OCI-LY1 (cell line): ENCODE data around the gene FBXL19.

Source experiments
- H2AFZ ChIP-seq: fragments of 200-600 bp; sonication (generic), shearing (Covaris generic); 2 replicates; pipeline ENCODE4 v1.6.0; 2014; ENCODE audit warnings: antibody characterized with exemption, mild to moderate bottlenecking, low read length
- H3F3A ChIP-seq: fragments of 200-600 bp; sonication (generic), shearing (Covaris generic); 2 replicates; pipeline ENCODE4 v1.6.0; 2014; ENCODE audit warnings: mild to moderate bottlenecking, antibody characterized with exemption, low read length, moderate library complexity; ENCODE audit not compliant: insufficient read depth
- H3K27ac ChIP-seq: fragments of 200-600 bp; sonication (generic); 2 replicates; pipeline ENCODE4 v1.5.1; 2014; ENCODE audit warnings: low read length, mixed run types, mild to moderate bottlenecking, low read depth; ENCODE audit not compliant: poor library complexity, severe bottlenecking
- H3K27me3 ChIP-seq: fragments of 200-600 bp; sonication (generic); 2 replicates; pipeline ENCODE4 v1.6.0; 2014; ENCODE audit warnings: antibody characterized with exemption, mild to moderate bottlenecking, low read length, moderate library complexity; ENCODE audit not compliant: insufficient read depth
- H3K36me3 ChIP-seq: fragments of 200-600 bp; sonication (generic); 2 replicates; pipeline ENCODE4 v1.6.1; 2014; ENCODE audit warnings: mild to moderate bottlenecking, antibody characterized with exemption, low read length, moderate library complexity, mixed read lengths; ENCODE audit not compliant: insufficient read depth
- H3K4me1 ChIP-seq: fragments of 200-600 bp; sonication (generic); 2 replicates; pipeline ENCODE4 v1.5.1; 2014; ENCODE audit warnings: mild to moderate bottlenecking, low read length, moderate library complexity; ENCODE audit not compliant: insufficient read depth, severe bottlenecking
- H3K4me2 ChIP-seq: fragments of 200-600 bp; sonication (generic), shearing (Covaris generic); 2 replicates; pipeline ENCODE4 v1.6.1; 2014; ENCODE audit warnings: low read length
- H3K4me3 ChIP-seq: fragments of 200-600 bp; sonication (generic); 2 replicates; pipeline ENCODE4 v1.5.1; 2014; ENCODE audit warnings: low read length, low read depth, mild to moderate bottlenecking, mixed read lengths; ENCODE audit not compliant: poor library complexity, severe bottlenecking
- H3K79me2 ChIP-seq: fragments of 200-600 bp; shearing (Covaris generic); 2 replicates; pipeline ENCODE4 v1.6.1; 2016; ENCODE audit warnings: mixed run types, low read length, mixed read lengths; ENCODE audit not compliant: insufficient read depth
- H3K9ac ChIP-seq: fragments of 200-600 bp; sonication (generic), shearing (Covaris generic); 2 replicates; pipeline ENCODE4 v1.6.1; 2014; ENCODE audit warnings: mild to moderate bottlenecking, low read length, mixed read lengths
- H3K9me2 ChIP-seq: fragments of 200-600 bp; sonication (generic), shearing (Covaris generic); 2 replicates; pipeline ENCODE4 v1.6.1; 2014; ENCODE audit warnings: low read depth, mild to moderate bottlenecking, low read length, mixed read lengths
- H3K9me3 ChIP-seq: fragments of 200-600 bp; shearing (Covaris generic); 2 replicates; pipeline ENCODE4 v1.6.1; 2014; ENCODE audit warnings: low read length, mixed read lengths
- H4K20me1 ChIP-seq: fragments of 200-600 bp; sonication (generic), shearing (Covaris generic); 2 replicates; pipeline ENCODE4 v1.6.0; 2016; ENCODE audit warnings: mild to moderate bottlenecking, low read length; ENCODE audit not compliant: insufficient read depth
- EZH2 ChIP-seq: fragments of 200-600 bp; sonication (generic), shearing (Covaris generic); IDR thresholded peaks from 2 replicates; pipeline ENCODE4 v1.8.0; 2017; ENCODE audit warnings: borderline replicate concordance, mixed run types, mild to moderate bottlenecking, antibody characterized with exemption, low read length, moderate library complexity, mixed read lengths
- TF ChIP-seq, protein P1 (sequence below): fragments of 200-600 bp; sonication (generic), shearing (Covaris generic); IDR thresholded peaks from 2 replicates; pipeline ENCODE4 v1.5.1; 2017; ENCODE audit warnings: mild to moderate bottlenecking, antibody characterized with exemption, low read length, moderate library complexity, mixed read lengths

FBXL19 gene

DNA sequence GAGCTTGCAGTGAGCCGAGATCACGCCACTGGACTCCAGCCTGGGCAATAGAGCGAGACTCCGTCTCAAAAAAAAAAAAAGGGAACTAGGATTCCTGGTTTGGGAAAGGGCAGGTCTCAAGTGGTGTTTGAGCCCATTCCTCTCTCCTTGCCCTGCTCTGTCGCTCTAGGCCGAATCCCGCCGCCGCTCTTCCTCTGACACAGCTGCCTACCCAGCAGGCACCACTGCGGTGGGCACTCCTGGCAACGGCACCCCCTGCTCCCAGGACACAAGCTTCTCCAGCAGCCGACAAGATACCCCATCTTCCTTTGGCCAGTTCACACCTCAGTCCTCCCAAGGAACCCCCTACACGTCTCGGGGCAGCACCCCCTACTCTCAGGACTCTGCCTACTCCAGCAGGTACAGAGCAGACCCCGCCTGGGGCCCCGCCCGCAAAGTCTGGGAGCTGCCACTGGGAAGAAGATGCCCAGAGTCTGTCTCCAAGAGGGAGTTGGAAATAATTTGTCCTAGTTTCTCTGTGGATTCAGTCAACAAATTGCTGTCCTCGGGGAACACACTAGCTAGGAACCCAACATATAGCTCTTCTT, 40.6 kb downstream of the FBXL19 start:
- Histone ChIP-seq H3K9ac (no peak overlapping the region), H3K27ac (no peak overlapping the region), H3K27me3 (no peaks in the 10 kb centered on the region), H3K9me2 (no peaks in the 10 kb centered on the region), H2AFZ (no peak overlapping the region), H4K20me1 (no peaks in the 10 kb centered on the region), H3K4me2 (no peak overlapping the region), H3K4me3 (no peak overlapping the region), H3F3A (no peaks in the 10 kb centered on the region), H3K79me2 (no peaks in the 10 kb centered on the region), H3K36me3 (peaks cover 89% of the 10 kb centered on the region), H3K4me1 (peaks cover 1% of the 10 kb centered on the region), H3K9me3 (no peaks in the 10 kb centered on the region)
- no peak for TF ChIP-seq EZH2
- TF ChIP-seq, protein P1, sequence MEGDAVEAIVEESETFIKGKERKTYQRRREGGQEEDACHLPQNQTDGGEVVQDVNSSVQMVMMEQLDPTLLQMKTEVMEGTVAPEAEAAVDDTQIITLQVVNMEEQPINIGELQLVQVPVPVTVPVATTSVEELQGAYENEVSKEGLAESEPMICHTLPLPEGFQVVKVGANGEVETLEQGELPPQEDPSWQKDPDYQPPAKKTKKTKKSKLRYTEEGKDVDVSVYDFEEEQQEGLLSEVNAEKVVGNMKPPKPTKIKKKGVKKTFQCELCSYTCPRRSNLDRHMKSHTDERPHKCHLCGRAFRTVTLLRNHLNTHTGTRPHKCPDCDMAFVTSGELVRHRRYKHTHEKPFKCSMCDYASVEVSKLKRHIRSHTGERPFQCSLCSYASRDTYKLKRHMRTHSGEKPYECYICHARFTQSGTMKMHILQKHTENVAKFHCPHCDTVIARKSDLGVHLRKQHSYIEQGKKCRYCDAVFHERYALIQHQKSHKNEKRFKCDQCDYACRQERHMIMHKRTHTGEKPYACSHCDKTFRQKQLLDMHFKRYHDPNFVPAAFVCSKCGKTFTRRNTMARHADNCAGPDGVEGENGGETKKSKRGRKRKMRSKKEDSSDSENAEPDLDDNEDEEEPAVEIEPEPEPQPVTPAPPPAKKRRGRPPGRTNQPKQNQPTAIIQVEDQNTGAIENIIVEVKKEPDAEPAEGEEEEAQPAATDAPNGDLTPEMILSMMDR: no peak

DNA sequence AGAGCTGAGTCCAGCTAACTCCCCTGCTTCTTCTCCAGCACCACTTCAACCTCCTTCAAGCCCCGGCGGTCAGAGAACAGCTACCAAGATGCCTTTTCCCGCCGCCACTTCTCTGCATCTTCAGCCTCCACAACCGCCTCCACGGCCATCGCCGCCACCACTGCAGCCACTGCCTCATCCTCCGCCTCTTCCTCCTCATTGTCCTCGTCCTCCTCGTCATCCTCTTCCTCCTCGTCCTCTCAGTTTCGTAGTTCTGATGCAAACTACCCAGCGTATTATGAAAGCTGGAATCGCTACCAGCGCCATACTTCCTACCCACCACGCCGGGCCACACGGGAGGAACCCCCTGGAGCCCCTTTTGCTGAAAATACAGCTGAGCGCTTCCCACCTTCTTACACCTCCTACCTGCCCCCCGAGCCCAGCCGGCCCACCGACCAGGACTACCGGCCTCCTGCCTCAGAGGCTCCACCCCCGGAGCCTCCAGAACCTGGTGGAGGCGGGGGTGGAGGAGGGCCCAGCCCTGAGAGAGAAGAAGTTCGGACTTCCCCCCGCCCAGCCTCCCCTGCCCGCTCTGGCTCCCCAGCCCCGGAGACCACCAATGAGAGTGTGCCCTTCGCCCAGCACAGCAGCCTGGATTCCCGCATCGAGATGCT, 41.3 kb downstream of the FBXL19 start:
- no peak overlapping the region for H3K4me3 ChIP-seq

DNA sequence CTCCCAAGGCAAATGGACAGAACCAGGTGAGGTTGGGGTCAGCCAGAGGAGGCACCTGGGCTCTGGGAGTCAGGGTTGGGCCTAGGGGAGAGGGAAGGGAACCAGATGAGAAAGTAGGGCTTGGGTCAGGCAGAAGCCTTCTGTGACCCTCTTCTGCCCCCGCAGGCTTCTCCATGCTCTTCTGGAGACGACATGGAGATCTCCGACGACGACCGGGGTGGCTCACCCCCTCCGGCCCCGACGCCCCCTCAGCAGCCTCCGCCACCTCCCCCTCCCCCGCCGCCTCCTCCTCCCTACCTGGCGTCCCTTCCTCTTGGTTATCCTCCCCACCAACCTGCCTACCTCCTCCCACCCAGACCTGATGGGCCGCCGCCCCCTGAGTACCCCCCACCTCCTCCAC, 42.1 kb downstream of the FBXL19 start:
- Histone ChIP-seq H3K36me3 (peaks cover 86% of the 10 kb centered on the region), H3K27me3 (no peaks in the 10 kb centered on the region), H2AFZ (no peak overlapping the region), H3K9ac (no peak overlapping the region), H3K79me2 (no peaks in the 10 kb centered on the region), H3K4me2 (no peak overlapping the region), H3K4me3 (no peak overlapping the region), H3K27ac (no peak overlapping the region), H3K9me3 (no peaks in the 10 kb centered on the region), H4K20me1 (no peaks in the 10 kb centered on the region), H3K4me1 (no peaks in the 10 kb centered on the region), H3K9me2 (no peaks in the 10 kb centered on the region), H3F3A (no peaks in the 10 kb centered on the region)
- TF ChIP-seq, protein P1: no peak
- no peak for TF ChIP-seq EZH2

More for the DNA sequence above, 41.3 kb downstream of the FBXL19 start:
- Histone ChIP-seq H3K36me3 (peaks cover 89% of the 10 kb centered on the region), H3K27ac (no peak overlapping the region), H4K20me1 (no peaks in the 10 kb centered on the region), H3K79me2 (no peaks in the 10 kb centered on the region), H3F3A (no peaks in the 10 kb centered on the region), H3K4me1 (no peaks in the 10 kb centered on the region), H3K27me3 (no peaks in the 10 kb centered on the region), H2AFZ (no peak overlapping the region), H3K9me3 (no peaks in the 10 kb centered on the region), H3K4me2 (no peak overlapping the region), H3K9me2 (no peaks in the 10 kb centered on the region), H3K9ac (no peak overlapping the region)
- TF ChIP-seq, protein P1: no peak
- no peak for TF ChIP-seq EZH2
